Ammon's horn (tissue), 1 donor: ENCODE results near the gene SSUH2.

Source experiments
- DNase-seq: peaks from one replicate; pipeline ENCODE4 v3.0.0-alpha.2; 2016; ENCODE audit warnings: low spot score

The SSUH2 gene

GRCh38 chr3:8640223-8640622 is 4.4 kb downstream of the SSUH2 start:
- no peak for DNase-seq

GRCh38 chr3:8639659-8640000 is 5.0 kb downstream of the SSUH2 start:
- DNase-seq, result no peak

GRCh38 chr3:8638994-8639658 is 5.5 kb downstream of the SSUH2 start:
- no peak for DNase-seq

- DNase-seq, result no peak
Observed at GRCh38 chr3:8637348-8637747, 7.2 kb downstream of the SSUH2 start.

DNA sequence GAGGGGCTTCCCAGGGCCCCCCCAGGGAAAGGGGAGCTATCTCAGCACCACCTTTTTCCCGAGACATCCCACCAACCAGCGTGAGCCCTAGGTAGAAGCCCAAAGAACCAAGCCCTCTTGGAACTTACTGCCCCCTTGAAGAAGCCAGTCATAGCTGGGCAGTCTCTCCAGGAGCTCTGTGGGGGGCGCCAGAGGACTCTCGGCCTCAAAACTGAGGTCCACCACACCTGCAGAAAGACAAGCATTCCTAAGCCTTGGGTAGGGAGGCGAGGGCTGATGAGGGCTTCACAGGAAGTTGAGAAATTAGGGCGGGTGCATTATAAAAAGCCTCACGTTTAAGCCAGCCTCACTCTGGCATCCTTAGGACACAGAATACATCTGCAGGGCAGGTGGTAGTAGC is 9.0 kb downstream of the SSUH2 start:
- no peak for DNase-seq

- DNase-seq, result no peak
Observed at GRCh38 chr3:8635125-8635524, 9.5 kb downstream of the SSUH2 start.

GRCh38 chr3:8632402-8633237 is 12.0 kb downstream of the SSUH2 start:
- DNase-seq, result no peak

- DNase-seq, result no peak
Observed at GRCh38 chr3:8631661-8632060, 12.9 kb downstream of the SSUH2 start.

- no peak for DNase-seq
Observed at GRCh38 chr3:8629151-8630021, 15.2 kb downstream of the SSUH2 start.

- no peak for DNase-seq
Observed at GRCh38 chr3:8627949-8628348, 16.6 kb downstream of the SSUH2 start.

- DNase-seq, result no peak
Observed at GRCh38 chr3:8627201-8627940, 17.2 kb downstream of the SSUH2 start.

DNA sequence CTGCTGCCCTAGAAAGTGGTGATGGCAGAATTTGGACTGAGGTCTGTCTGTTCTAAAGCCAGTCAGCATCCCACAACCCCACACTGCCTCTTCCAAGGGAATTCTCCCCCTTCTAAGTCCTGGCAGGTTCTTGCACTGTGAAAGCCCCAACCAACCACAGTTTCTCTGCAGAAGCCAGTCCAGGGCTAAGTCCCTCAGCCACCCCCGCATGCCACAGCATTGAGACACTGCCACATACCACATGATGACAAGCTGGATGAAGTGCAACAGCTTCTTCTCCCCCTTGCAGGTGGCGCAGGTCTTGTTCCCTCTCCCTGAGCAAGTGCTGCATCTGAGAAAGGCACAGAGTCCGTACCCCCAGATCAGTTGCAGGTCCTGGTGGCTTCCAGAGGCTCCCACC is 18.6 kb downstream of the SSUH2 start:
- no peak for DNase-seq

- no peak for DNase-seq
Observed at GRCh38 chr3:8624612-8625011, 20.0 kb downstream of the SSUH2 start.

GRCh38 chr3:8623741-8624140 is 20.9 kb downstream of the SSUH2 start:
- no peak for DNase-seq

DNA sequence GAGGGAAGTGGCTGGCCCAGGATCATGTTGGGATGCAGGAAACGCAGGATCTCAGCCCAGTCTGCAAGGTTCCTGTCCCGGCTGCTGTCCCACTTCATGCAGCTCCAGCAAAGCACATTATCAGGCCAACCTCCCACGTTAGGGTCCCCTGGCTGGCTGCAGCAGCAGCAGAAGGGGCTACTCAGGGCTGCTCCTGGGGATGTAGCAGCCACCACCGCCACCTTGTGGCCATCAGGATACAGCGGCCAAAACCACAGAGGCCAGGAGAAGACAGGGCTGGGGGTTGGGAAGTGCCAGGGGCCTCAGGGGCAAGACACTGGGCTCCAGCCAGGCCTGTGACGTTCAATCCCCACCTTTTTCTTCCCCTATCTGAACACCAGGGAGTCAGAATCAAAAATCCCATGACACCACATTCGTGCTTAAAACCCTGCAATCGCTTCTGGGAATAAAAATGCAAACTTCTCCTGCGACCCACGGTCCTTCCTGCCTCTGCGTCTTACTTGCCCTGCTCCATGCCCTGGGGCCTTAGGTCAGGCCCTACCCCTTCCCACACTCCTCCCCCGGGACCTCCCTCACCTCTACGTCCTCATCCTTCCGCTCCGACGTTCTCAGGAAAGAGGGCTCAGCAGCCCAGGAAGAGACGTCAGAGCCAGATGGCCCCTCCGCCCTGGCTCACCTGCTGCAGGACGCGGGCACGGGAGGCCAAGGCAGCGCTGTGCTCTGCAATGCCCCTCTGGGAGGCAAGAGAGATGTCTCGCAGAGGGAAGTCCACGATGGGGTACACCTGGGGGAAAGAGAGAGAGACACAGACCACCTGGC is 21.5 kb downstream of the SSUH2 start:
- peak; percentile 78 for DNase-seq

GRCh38 chr3:8621872-8622271 is 22.7 kb downstream of the SSUH2 start:
- DNase-seq, result no peak

- no peak for DNase-seq
Observed at GRCh38 chr3:8621141-8621540, 23.5 kb downstream of the SSUH2 start.

DNA sequence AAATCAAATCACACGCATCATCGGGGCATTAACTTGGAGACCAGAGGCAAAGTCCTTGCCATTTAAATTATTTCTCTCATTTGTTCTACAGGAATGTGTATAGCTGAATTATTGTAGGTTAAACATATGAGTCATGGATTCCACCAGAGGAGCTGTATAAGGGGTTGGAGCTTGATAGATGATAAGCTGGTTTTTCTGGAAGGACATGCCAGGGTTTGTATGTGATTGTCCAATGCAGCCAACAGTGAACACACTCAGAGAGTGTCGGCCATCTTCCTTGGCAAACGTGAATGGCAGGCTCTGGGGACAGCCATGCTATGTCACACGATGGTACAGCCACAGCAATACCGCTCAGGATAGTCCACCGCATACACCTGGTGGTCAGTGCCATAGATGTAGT is 25.1 kb downstream of the SSUH2 start:
- no peak for DNase-seq

DNA sequence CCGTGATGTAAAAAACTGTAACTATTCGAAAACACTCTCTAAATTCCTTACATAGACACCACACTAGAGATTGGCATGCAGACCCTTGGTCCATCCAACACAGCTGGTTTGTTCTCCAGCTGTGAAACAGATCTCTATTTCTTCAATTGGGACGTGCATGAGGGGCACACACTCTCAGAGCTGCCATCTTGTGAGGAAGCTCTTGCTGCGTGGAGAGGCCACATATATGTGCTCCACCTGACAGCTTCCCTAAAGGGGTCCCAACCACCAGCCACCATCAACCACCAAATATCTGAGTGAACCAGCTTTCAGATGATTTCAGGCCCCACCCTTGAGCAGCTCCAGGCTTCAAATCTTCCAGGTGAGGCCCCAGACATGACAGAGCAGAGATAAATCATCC is 25.6 kb downstream of the SSUH2 start:
- no peak for DNase-seq

DNA sequence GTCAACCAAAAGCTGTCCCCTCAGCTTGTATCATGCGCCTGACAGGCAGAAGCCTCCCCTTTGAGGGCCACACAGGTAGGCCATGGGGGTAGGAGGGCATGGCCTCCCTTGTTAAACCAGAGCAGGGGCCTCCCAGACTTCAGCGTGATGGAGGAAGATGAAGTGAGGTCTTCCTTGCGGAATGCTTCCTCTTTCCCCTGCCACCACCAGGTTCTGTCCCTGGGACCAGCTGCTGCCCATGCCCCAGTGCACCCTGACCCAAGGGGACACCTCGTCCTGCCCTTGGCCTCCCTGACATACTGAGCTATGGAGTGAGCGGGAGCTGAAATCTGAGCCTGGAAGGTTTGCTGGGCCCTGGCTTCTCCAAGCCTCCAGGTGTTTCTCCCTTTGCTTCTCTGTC is 26.7 kb downstream of the SSUH2 start:
- DNase-seq, result no peak

DNA sequence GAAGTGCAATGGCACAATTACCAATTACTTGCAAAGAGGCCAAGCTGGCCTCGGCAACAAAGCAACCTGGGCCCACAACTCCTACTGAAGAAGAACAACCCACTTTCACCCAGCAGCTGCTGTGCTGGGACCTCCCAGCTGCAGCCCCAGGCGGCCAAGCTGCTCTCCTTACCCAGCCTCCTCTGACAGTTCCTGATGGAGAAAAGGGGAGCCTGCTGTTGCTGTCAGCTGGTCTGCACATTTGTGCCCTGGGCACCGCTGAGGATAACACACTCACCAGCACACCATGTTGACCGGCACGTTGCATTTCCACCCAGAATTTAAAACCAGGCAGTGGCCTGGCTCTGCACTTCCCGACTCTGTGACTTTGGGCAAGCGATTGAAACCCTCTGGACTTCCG is 33.6 kb downstream of the SSUH2 start:
- no peak for DNase-seq
